ENCODE measurements around the gene GSTA1. TPM values are rescaled to one million over a fixed set of nuclear protein-coding genes. Genes with fewer than 3 reads are reported as not detected.
"Not testable (repeated sequence)": the region's sequence is repeated elsewhere in the genome, so short reads cannot be mapped to it uniquely, and the experiment has no call there.

GSTA1 gene
- not detected in 2 replicates for total RNA-seq (2021)
- long read RNA-seq = 0 reads

DNA sequence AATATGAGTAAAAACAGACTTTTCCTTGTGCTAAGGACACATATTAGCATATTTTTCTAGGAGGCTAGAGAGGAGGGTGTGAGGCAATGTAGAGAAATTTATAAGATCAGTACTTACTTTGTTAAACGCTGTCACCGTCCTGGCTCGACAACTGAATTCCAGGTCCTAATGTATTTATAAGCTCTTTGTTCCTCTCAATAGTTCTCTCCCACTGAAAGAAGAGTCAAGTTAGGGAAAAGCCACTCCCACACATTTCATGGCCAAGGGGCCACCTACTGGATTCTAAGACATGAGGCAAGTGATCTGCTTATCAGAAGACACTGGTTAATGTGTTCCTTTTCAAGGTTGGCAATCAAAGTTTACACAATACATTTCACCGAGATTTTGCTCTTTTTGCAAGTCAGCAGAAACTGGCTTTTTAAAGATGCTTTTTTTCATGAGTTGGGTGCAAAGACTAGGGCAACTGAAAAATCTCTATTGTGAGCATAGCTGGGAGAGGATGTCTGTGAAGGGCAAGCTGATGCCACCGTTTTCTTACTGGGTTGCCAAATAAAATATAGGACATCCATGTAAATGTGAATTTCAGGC lies at the start of gene GSTA1:
GSTA1 (minus strand) TSS at position 149 of the 588 bp plus-strand sequence. CDS start 4,549 bp downstream, outside the sequence.
- not testable (repeated sequence) for H2BK15ac ChIP-seq (ENCODE audit: low read depth, low read length); H3T11ph ChIP-seq (ENCODE audit: low read length); H3K56ac ChIP-seq (ENCODE audit: insufficient read length, low read depth, low read length); H3K14ac ChIP-seq (ENCODE audit: insufficient read depth, low read length); H2AK5ac ChIP-seq (ENCODE audit: insufficient read length, low read length); H4K20me1 ChIP-seq (ENCODE audit: control insufficient read depth, insufficient read depth, insufficient read length); H2BK120ac ChIP-seq (ENCODE audit: low read depth, low read length, poor library complexity, severe bottlenecking); H3K36me3 Mint-ChIP-seq (ENCODE audit: insufficient read depth in 1 of 3, low read depth in 3 of 3); H3K79me2 ChIP-seq (ENCODE audit: insufficient read depth, low read length); DNase-seq; H2BK20ac ChIP-seq (ENCODE audit: low read depth, low read length, poor library complexity, severe bottlenecking); H3K23me2 ChIP-seq (ENCODE audit: insufficient read length, low read depth, low read length, poor library complexity, severe bottlenecking); H3K9me3 Mint-ChIP-seq; H4K8ac ChIP-seq (replicated peaks; ENCODE audit: insufficient read length, low read depth, low read length); H2BK12ac ChIP-seq (ENCODE audit: insufficient read length, low read depth, low read length); H3K4ac ChIP-seq (ENCODE audit: low read depth, low read length); H3K27me3 ChIP-seq (ENCODE audit: insufficient read depth, low read length); H2BK5ac ChIP-seq (ENCODE audit: insufficient read length, low read length); H3K27me3 Mint-ChIP-seq (ENCODE audit: low read depth); H3K79me1 ChIP-seq (ENCODE audit: insufficient read depth, low read depth, low read length, poor library complexity, severe bottlenecking); H4K91ac ChIP-seq (ENCODE audit: insufficient read length, low read depth, low read length); H3K4me2 ChIP-seq (ENCODE audit: insufficient read depth, insufficient read length, low read length); H3K4me1 Mint-ChIP-seq; H4K5ac ChIP-seq (ENCODE audit: insufficient read length, low read depth, low read length); H3K23ac ChIP-seq (ENCODE audit: insufficient read length, low read depth, low read length); H3K18ac ChIP-seq (ENCODE audit: insufficient read length, low read depth, low read length); H3K9me3 ChIP-seq (ENCODE audit: control insufficient read depth, low read depth, low read length); H3K4me3 Mint-ChIP-seq; H3K27ac ChIP-seq (ENCODE audit: insufficient read length, low read depth, low read length); H3K4me1 ChIP-seq (ENCODE audit: insufficient read depth, low read length); H3K9ac ChIP-seq (ENCODE audit: extremely low read depth, insufficient read length, low read length)
- TF ChIP-seq, protein P1, sequence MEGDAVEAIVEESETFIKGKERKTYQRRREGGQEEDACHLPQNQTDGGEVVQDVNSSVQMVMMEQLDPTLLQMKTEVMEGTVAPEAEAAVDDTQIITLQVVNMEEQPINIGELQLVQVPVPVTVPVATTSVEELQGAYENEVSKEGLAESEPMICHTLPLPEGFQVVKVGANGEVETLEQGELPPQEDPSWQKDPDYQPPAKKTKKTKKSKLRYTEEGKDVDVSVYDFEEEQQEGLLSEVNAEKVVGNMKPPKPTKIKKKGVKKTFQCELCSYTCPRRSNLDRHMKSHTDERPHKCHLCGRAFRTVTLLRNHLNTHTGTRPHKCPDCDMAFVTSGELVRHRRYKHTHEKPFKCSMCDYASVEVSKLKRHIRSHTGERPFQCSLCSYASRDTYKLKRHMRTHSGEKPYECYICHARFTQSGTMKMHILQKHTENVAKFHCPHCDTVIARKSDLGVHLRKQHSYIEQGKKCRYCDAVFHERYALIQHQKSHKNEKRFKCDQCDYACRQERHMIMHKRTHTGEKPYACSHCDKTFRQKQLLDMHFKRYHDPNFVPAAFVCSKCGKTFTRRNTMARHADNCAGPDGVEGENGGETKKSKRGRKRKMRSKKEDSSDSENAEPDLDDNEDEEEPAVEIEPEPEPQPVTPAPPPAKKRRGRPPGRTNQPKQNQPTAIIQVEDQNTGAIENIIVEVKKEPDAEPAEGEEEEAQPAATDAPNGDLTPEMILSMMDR (conservative IDR thresholded peaks at IDR 0.05) = peak; percentile 39; the same call in 1 of the 3 replicates
- peak within 1 kb of the TSS; percentile 56 for H2AFZ ChIP-seq (ENCODE audit: low read length)
- WGBS (ENCODE audit: extremely low coverage, insufficient read length, low lambda C conversion rate) = no CpG with 5 or more reads among the region's 5 CpGs
- 0 out of 7 replicates have a peak within 1 kb of the TSS, but pooled peaks of 1 of the 3 experiments have one; percentile 66 for H3K27ac Mint-ChIP-seq

Measured in H9 (cell line).